Neural crest cell (in vitro differentiated cells): ENCODE results near the gene PTPRG. TPM values are rescaled to one million over a fixed set of nuclear protein-coding genes. Genes with fewer than 3 reads are reported as not detected.

Experiments
- DNase-seq: peaks from one replicate; pipeline ENCODE4 v3.0.0; 2021; ENCODE audit warnings: low read depth, mixed read lengths, low spot score
- H3K27ac Mint-ChIP-seq: one replicate; pipeline ENCODE4 v1.8.0; 2021; ENCODE audit warnings: mild to moderate bottlenecking, mixed read lengths; ENCODE audit not compliant: unreplicated experiment
- H3K27me3 Mint-ChIP-seq: 2 replicates; pipeline ENCODE4 v1.8.0; 2021; ENCODE audit warnings: low read depth, mild to moderate bottlenecking, mixed read lengths
- H3K36me3 Mint-ChIP-seq: 2 replicates; pipeline ENCODE4 v1.8.0; 2021; ENCODE audit warnings: low read depth, mild to moderate bottlenecking, mixed read lengths
- H3K4me1 Mint-ChIP-seq: 2 replicates; pipeline ENCODE4 v1.8.0; 2021; ENCODE audit warnings: mixed read lengths
- H3K4me3 Mint-ChIP-seq: one replicate; pipeline ENCODE4 v1.8.0; 2021; ENCODE audit warnings: mild to moderate bottlenecking, mixed read lengths
- H3K9me3 Mint-ChIP-seq: 2 replicates; pipeline ENCODE4 v1.8.0; 2021; ENCODE audit warnings: mixed read lengths
- CTCF ChIP-seq: fragments of 200-600 bp; sonication (generic); conservative IDR thresholded peaks from 2 replicates; pipeline ENCODE4 v1.5.0; 2021; ENCODE audit warnings: antibody characterized with exemption, mild to moderate bottlenecking
- total RNA-seq: library from RNA; stranded (reverse); gene quantifications from 2 replicates; pipeline ENCODE4 v1.2.1, GENCODE V29; 2021

PTPRG gene
- total RNA-seq, 1 donor from 2014 or later: 41.2 TPM

GRCh38 chr3:62057339-62058047 lies 496.1 kb downstream of the PTPRG start:
- no peak for DNase-seq
- Mint-ChIP-seq H3K9me3 (no peaks in the 10 kb centered on the region), H3K36me3 (no peaks in the 10 kb centered on the region), H3K4me1 (no peaks in the 10 kb centered on the region), H3K4me3 (no peak overlapping the region), H3K27ac (no peak overlapping the region), H3K27me3 (no peaks in the 10 kb centered on the region)
- TF ChIP-seq CTCF: no peak

DNA sequence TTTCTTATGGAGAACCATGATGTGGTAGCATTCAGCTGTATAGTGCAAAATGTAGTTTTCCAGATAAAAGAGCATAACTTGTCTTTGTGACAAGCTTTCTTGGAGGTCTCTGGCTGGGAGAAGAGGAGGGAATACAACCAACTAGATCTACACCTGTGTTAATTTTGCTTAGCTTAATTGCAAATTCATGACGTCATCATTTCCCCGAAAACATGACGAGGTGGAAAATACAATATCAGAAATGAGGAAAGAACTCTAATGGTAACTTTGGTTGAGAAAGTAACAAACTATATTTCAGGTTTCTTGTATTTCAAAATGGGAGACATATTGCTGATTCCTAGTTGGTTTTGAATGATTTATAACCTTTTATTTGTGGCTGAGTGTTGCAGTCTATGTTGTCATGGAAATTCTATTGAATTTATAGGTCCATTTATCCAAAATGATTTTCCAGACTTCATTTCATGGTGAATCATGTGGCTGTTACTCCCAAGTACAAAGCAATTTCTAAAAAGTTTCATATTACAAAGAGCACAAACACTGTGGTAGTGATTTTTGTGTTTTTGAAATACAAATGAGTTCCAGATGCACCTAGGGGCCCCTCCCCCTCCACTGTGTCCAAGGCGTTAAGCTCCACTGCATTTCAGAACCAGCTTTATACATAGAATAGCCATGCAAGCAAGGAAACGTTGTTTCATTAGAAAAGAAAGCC lies 504.8 kb downstream of the PTPRG start:
- no peak for TF ChIP-seq CTCF
- H3K36me3 Mint-ChIP-seq: no peaks in the 10 kb centered on the region
- no peaks in the 10 kb centered on the region for H3K27me3 Mint-ChIP-seq
- no peak overlapping the region for H3K27ac Mint-ChIP-seq
- DNase-seq: no peak
- H3K4me1 Mint-ChIP-seq: no peaks in the 10 kb centered on the region
- no peaks in the 10 kb centered on the region for H3K9me3 Mint-ChIP-seq
- H3K4me3 Mint-ChIP-seq: no peak overlapping the region

DNA sequence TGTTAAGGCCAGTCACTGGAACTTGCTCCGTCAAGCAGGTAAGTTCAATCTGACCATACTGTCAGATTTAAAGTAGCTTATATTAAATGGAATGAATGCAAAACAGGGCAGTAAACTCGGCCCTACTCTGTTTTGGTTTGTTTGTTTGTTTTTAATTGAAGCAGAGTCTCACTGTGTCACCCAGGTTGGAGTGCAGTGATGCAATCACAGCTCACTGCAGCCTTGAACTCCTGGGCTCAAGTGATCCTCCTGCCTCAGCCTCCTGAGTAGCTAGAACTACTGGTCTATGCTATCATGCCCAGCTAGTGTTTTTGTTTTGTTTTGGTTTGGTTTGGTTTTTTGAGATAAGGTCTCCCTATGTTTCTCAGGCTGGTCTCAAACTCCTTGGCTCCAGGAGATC lies 507.0 kb downstream of the PTPRG start:
- no peaks in the 10 kb centered on the region for H3K36me3 Mint-ChIP-seq
- H3K27ac Mint-ChIP-seq: no peak overlapping the region
- no peaks in the 10 kb centered on the region for H3K9me3 Mint-ChIP-seq
- DNase-seq: no peak
- no peaks in the 10 kb centered on the region for H3K27me3 Mint-ChIP-seq
- no peaks in the 10 kb centered on the region for H3K4me1 Mint-ChIP-seq
- TF ChIP-seq CTCF: no peak
- no peak overlapping the region for H3K4me3 Mint-ChIP-seq

GRCh38 chr3:62070891-62071290 lies 509.5 kb downstream of the PTPRG start:
- no peak for DNase-seq
- Mint-ChIP-seq H3K4me1 (no peaks in the 10 kb centered on the region), H3K4me3 (no peak overlapping the region), H3K27me3 (no peaks in the 10 kb centered on the region), H3K36me3 (peaks cover 2% of the 10 kb centered on the region), H3K27ac (no peak overlapping the region), H3K9me3 (no peaks in the 10 kb centered on the region)
- no peak for TF ChIP-seq CTCF

DNA sequence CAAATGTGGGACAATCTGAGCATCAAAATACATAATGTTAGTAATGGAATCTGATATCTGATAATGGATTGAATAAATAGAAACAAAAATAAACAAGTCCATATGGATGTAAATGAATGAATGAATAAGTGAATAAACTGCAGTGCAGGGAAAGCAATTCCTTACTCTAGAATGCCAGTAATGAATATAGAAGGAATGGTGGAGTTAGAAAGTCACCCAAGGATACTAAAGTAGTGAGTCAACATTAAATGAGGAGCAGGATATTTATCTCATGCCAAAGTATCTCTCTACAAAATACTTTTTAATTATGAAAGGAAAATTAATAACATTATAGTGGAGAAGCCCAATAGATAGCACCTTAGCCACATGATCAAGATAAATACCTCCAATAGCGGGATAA lies 511.7 kb downstream of the PTPRG start:
- Mint-ChIP-seq H3K4me1 (no peaks in the 10 kb centered on the region), H3K27me3 (no peaks in the 10 kb centered on the region), H3K27ac (no peak overlapping the region), H3K36me3 (peaks cover 2% of the 10 kb centered on the region), H3K9me3 (no peaks in the 10 kb centered on the region), H3K4me3 (no peak overlapping the region)
- TF ChIP-seq CTCF: no peak
- DNase-seq: no peak
